HepG2 (cell line): ENCODE data around the gene SLTM. TPM values are rescaled to one million over a fixed set of nuclear protein-coding genes. Genes with fewer than 3 reads are reported as not detected.

Experiments used
- ATAC-seq: fragments of 200-7000 bp; cut with Tn5 transposase; 3 replicates; pipeline ENCODE4 v1.9.1; 2020; ENCODE audit warnings: mild to moderate bottlenecking, moderate library complexity
- BruUV-seq: library from RNA; stranded (reverse); fragments of 400-500 nt; replicated peaks from 2 replicates; lab custom pipeline; 2021; lab: Mats Ljungman, UMichigan
- CTCF ChIA-PET: fragments of 300-600 bp; formaldehyde crosslinking; extraction: SDS; loops from one replicate; lab custom pipeline; 2021; ENCODE audit warnings: low total read pairs, inconsistent platforms, low intra/inter-chr PET ratio; lab: Yijun Ruan, JAX
- POLR2A ChIA-PET: fragments of 350-600 bp; sonication (Branson Sonifier 250); formaldehyde crosslinking; loops from one replicate; lab custom pipeline; 2020; ENCODE audit warnings: antibody characterized with exemption, inconsistent platforms; lab: Yijun Ruan, JAX
- DNase-seq: peaks from one replicate; pipeline ENCODE4 v3.0.0-alpha.2; 2015; ENCODE audit warnings: low spot score
- FAIRE-seq: peaks from 3 replicates; lab custom pipeline; 2011; peaks lifted over from hg19 to GRCh38; lab: Jason Lieb, UNC
- H2AFZ ChIP-seq: one replicate; pipeline ENCODE4 v1.6.1; 2011; ENCODE audit warnings: low read length, inconsistent platforms
- H3K27ac ChIP-seq: fragments of 300-600 bp; 3 replicates; pipeline ENCODE4 v1.8.0; 2011; ENCODE audit warnings: mixed run types, mild to moderate bottlenecking, mixed read lengths, low read length, inconsistent platforms; ENCODE audit not compliant: insufficient read depth; ENCODE audit errors: extremely low read length
- H3K27me3 ChIP-seq, 2 experiments: fragments of 200-600 bp in 1 of 2; 2 replicates in 1 of 2; 3 replicates in 1 of 2; pipeline versions ENCODE4 v1.6.0 to v1.8.0; 2011; ENCODE audit warnings: low read length in 2 of 2, mild to moderate bottlenecking in 2 of 2, moderate library complexity in 2 of 2, inconsistent platforms in 1 of 2; ENCODE audit not compliant: insufficient read depth in 2 of 2, control insufficient read depth in 1 of 2
- H3K36me3 ChIP-seq, 2 experiments: fragments of 200-600 bp in 1 of 2; replicated peaks in 1 of 2; 2 replicates in 1 of 2; 3 replicates in 1 of 2; pipeline versions ENCODE4 v1.5.1 to v1.8.0; 2011; ENCODE audit warnings: low read length in 2 of 2, inconsistent platforms in 1 of 2; ENCODE audit not compliant: insufficient read depth in 2 of 2, control insufficient read depth in 1 of 2
- H3K4me1 ChIP-seq: 2 replicates; pipeline ENCODE4 v1.5.1; 2012; ENCODE audit warnings: low read length, inconsistent platforms; ENCODE audit not compliant: insufficient read depth
- H3K4me2 ChIP-seq: 2 replicates; pipeline ENCODE4 v1.6.0; 2011; ENCODE audit warnings: low read depth, low read length, inconsistent platforms
- H3K4me3 ChIP-seq, 3 experiments: fragments of 200-600 bp in 1 of 3; sonication (generic), shearing (Covaris generic) in 1 of 3; replicated peaks in 1 of 3; 2 replicates each; pipeline ENCODE4 v1.5.1; 2011 to 2016; ENCODE audit warnings: low read length in 3 of 3, inconsistent platforms in 2 of 3, low read depth in 2 of 3, mild to moderate bottlenecking in 2 of 3, control low read depth in 1 of 3, mixed read lengths in 1 of 3; ENCODE audit not compliant: insufficient read depth in 1 of 3
- H3K79me2 ChIP-seq: one replicate; pipeline ENCODE4 v1.6.1; 2011; ENCODE audit warnings: low read length, inconsistent platforms; ENCODE audit not compliant: insufficient read depth
- H3K9ac ChIP-seq: 2 replicates; pipeline ENCODE4 v1.6.0; 2011; ENCODE audit warnings: mild to moderate bottlenecking, low read depth, low read length, inconsistent platforms; ENCODE audit not compliant: insufficient read depth
- H3K9me3 ChIP-seq: 2 replicates; pipeline ENCODE4 v1.5.1; 2012; ENCODE audit warnings: mild to moderate bottlenecking, low read length
- H4K20me1 ChIP-seq: 2 replicates; pipeline ENCODE4 v1.6.0; 2011; ENCODE audit warnings: inconsistent platforms, mild to moderate bottlenecking, low read length, moderate library complexity; ENCODE audit not compliant: insufficient read depth
- DPF2 ChIP-seq: sonication (generic); formaldehyde crosslinking; IDR thresholded peaks from 2 replicates; pipeline ENCODE4 v1.4.0; 2020; ENCODE audit warnings: mild to moderate bottlenecking, low read depth, missing genetic modification reagents, borderline replicate concordance
- FIP1L1 ChIP-seq: fragments of 200-400 bp; formaldehyde crosslinking; IDR thresholded peaks from 2 replicates; pipeline ENCODE4 v1.6.1; 2018; ENCODE audit warnings: low read depth, mild to moderate bottlenecking, low read length, moderate library complexity, borderline replicate concordance; ENCODE audit not compliant: insufficient read depth
- HNRNPUL1 ChIP-seq: fragments of 200-400 bp; formaldehyde crosslinking; IDR thresholded peaks from 2 replicates; pipeline ENCODE4 v1.6.1; 2017; ENCODE audit warnings: low read depth, mild to moderate bottlenecking, low read length, moderate library complexity
- KLF11 ChIP-seq: IDR thresholded peaks from 2 replicates; pipeline ENCODE4 v1.6.1; 2016; ENCODE audit warnings: missing compliant biosample characterization
- MYNN ChIP-seq: sonication (generic); formaldehyde crosslinking; IDR thresholded peaks from 2 replicates; pipeline ENCODE4 v1.4.0; 2020; ENCODE audit warnings: mild to moderate bottlenecking, low read depth, missing genetic modification reagents
- SNAPC2 ChIP-seq: sonication (generic); formaldehyde crosslinking; IDR thresholded peaks from 2 replicates; pipeline ENCODE4 v1.8.1; 2022; ENCODE audit warnings: mild to moderate bottlenecking, missing genetic modification reagents
- SRF ChIP-seq: IDR thresholded peaks from 2 replicates; pipeline ENCODE4 v1.6.1; 2011; ENCODE audit warnings: mild to moderate bottlenecking, low read depth, low read length, moderate library complexity
- TCF12 ChIP-seq, 2 experiments: fragments of 450-650 bp in 1 of 2; sonication (generic) in 1 of 2; formaldehyde crosslinking in 1 of 2; IDR thresholded peaks; 2 replicates each; pipeline versions ENCODE4 v1.6.1 to v1.8.0; 2017 to 2022; ENCODE audit warnings: antibody characterized with exemption in 1 of 2, mild to moderate bottlenecking in 1 of 2, missing genetic modification reagents in 1 of 2, moderate library complexity in 1 of 2
- TGIF2 ChIP-seq: IDR thresholded peaks from 2 replicates; pipeline ENCODE4 v1.6.1; 2016; ENCODE audit warnings: control low read depth, missing compliant biosample characterization
- ZBTB1 ChIP-seq: sonication (generic); formaldehyde crosslinking; IDR thresholded peaks from 2 replicates; pipeline ENCODE4 v1.4.0; 2020; ENCODE audit warnings: missing genetic modification reagents, borderline replicate concordance
- ZBTB7A ChIP-seq: sonication (generic); formaldehyde crosslinking; IDR thresholded peaks from 2 replicates; pipeline ENCODE4 v1.8.0; 2022; ENCODE audit warnings: mild to moderate bottlenecking, missing genetic modification reagents
- ZNF451 ChIP-seq: sonication (generic); formaldehyde crosslinking; IDR thresholded peaks from 2 replicates; pipeline ENCODE4 v1.5.0; 2020; ENCODE audit warnings: mild to moderate bottlenecking, missing genetic modification reagents
- ZNF556 ChIP-seq: sonication (generic); formaldehyde crosslinking; IDR thresholded peaks from 2 replicates; pipeline ENCODE4 v1.4.0; 2020; ENCODE audit warnings: mild to moderate bottlenecking, missing genetic modification reagents, borderline replicate concordance
- ZNF615 ChIP-seq: sonication (generic); formaldehyde crosslinking; IDR thresholded peaks from 2 replicates; pipeline ENCODE4 v1.5.0; 2020; ENCODE audit warnings: mild to moderate bottlenecking, missing genetic modification reagents, borderline replicate concordance
- ZNF747 ChIP-seq: sonication (generic); formaldehyde crosslinking; IDR thresholded peaks from 2 replicates; pipeline ENCODE4 v1.8.1; 2023; ENCODE audit warnings: missing genetic modification reagents, mild to moderate bottlenecking, borderline replicate concordance
- ZNF841 ChIP-seq: sonication (generic); formaldehyde crosslinking; IDR thresholded peaks from 2 replicates; pipeline ENCODE4 v1.8.1; 2023; ENCODE audit warnings: missing genetic modification reagents, borderline replicate concordance
- ZSCAN9 ChIP-seq: IDR thresholded peaks from 2 replicates; pipeline ENCODE4 v1.6.1; 2016; ENCODE audit warnings: borderline replicate concordance
- WGBS: methylation state at CpG from one replicate; pipeline ENCODE4 v1.1.6; 2017; ENCODE audit warnings: low lambda C conversion rate; 5-methylcytosine and 5-hydroxymethylcytosine counted together
- in situ Hi-C: cut with HindIII; loops from 2 replicates; pipeline ENCODE4 v1.10.0; 2017; ENCODE audit warnings: low pct_unique_long_range_greater_than_20kb; ENCODE audit not compliant: extremely low pct_ligation_motif_present
- intact Hi-C: fragments of 100-400 bp; cut with micrococcal nuclease; formaldehyde crosslinking; loops from one replicate; pipeline ENCODE4 v1.10.0; 2022; ENCODE audit not compliant: unreplicated experiment
- polyA plus RNA-seq, 8 experiments: library from polyadenylated mRNA; depleted of rRNA in 3 of 8; stranded (reverse) in 7 of 8; unstranded in 1 of 8; fragments of >200 nt; fragmentation: Illumina TruSeq in 4 of 8; extraction: Trizol in 4 of 8; gene quantifications; 2 replicates each; pipeline versions ENCODE4 v1.2.1 to v1.2.3, GENCODE V29; 2011 to 2016; ENCODE audit warnings: low read depth in 4 of 8, missing spikeins in 1 of 8, mixed read lengths in 1 of 8; ENCODE audit not compliant: insufficient read depth in 1 of 8
- total RNA-seq, 5 experiments: library from RNA; depleted of rRNA; stranded (reverse); fragments of >200 nt; fragmentation: Illumina TruSeq; extraction: Trizol; gene quantifications; 2 replicates each; pipeline ENCODE4 v1.2.3, GENCODE V29; 2016; ENCODE audit warnings: low read depth in 1 of 5
- TF ChIP-seq, protein P1 (sequence below): IDR thresholded peaks from 2 replicates; pipeline ENCODE4 v1.6.1; 2018; ENCODE audit warnings: missing genetic modification reagents
- TF ChIP-seq, protein P2 (sequence below): sonication (generic); formaldehyde crosslinking; IDR thresholded peaks from 2 replicates; pipeline ENCODE4 v1.4.0; 2020; ENCODE audit warnings: low read depth, mild to moderate bottlenecking, missing genetic modification reagents
- TF ChIP-seq, protein P3 (sequence below): sonication (generic); formaldehyde crosslinking; IDR thresholded peaks from 2 replicates; pipeline ENCODE4 v1.8.0; 2022; ENCODE audit warnings: mild to moderate bottlenecking, missing genetic modification reagents, moderate library complexity

The SLTM gene
- total and polyA plus RNA-seq, 2 of the 13 experiments (the other 11 are each of a cell fraction or from before 2014, with no cell fraction given): 22.0 to 64.2 TPM

DNA sequence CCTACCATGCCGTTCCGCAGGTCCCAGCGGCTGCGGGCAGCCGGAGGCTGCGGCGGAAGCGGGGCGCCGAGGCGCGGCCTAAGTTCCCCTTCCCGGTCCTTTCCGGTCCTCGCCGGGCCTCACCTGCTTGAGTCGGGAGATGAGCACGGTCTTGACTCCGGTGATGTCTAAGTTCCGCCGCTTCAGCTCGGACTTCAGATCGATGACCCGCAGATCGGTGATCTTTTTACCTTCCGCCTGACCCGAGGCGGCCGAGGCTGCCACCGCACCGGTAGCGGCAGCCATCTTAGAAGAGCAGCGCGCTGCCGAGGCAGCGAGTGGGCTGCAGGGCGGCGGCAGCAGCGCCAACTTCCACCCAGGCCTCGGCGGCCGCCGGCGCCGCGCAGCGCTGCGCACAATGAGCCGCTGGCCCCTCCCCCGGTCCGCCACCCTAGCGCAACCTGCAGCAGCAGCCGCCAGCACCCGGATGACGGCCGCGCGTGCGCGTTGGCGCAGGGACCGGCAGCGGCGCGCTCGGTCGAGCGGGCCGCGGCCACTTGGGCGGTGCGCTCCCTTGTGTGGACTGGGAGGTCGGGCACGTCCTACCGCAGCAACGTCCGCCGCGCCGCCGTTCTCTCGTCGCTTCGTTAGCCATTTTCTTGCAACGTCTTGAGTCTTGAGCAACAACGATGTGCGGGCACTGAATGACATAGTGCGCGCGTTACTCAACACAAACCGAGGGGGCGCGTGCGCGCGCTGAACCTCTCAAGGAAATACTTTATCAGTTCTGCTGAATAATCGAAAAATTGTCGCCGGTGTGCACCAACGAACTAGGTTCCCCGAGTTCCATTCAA is at the start of gene SLTM (continued):
- no peak for TF ChIP-seq TCF12 (IDR thresholded peaks at IDR 0.05)
- TF ChIP-seq TCF12 (CRISPR knock-in tag; IDR thresholded peaks at IDR 0.05): no peak; the same call in none of the 2 replicates
- TF ChIP-seq ZNF747 (CRISPR knock-in tag): peak; percentile 34; the same call in 1 of the 2 replicates

DNA sequence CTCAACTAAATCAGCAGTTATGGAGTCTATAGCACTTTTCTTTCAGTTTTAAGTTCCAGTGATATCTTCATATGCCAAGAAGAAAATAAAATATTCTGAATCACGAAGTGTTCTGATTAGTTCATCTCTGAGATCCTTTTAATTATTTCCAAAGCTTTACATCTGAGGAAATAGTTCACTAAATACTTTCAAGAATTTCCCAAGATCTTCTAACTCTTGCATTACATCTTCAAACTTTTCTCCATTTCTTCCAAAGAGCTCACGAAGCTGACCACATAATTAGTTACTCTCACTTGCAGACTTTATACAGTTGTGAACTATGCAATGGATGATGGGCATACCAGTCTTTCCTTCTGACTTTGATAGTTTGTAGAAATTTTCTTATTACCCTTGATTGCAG is 49.8 kb upstream of the SLTM start:
- no peaks in the 10 kb centered on the region for H3K36me3 ChIP-seq
- H3K4me3 ChIP-seq: no peak overlapping the region
- H2AFZ ChIP-seq: no peak overlapping the region
- H4K20me1 ChIP-seq: peaks cover 3% of the 10 kb centered on the region; the same call in 1 of the 2 replicates
- in situ Hi-C loops (loop anchor here (5.0 to 10.0 kb wide), 2 partner anchors 154 to 512 kb away; no protein-coding TSS in a partner anchor), intact Hi-C loops (loop anchor here (10.0 kb wide), 2 partner anchors 92 to 122 kb away; partner anchors contain the start of gene CCNB2)
- no peak for DNase-seq
- H3K79me2 ChIP-seq: peaks cover 6% of the 10 kb centered on the region
- CTCF ChIA-PET: no interaction called here
- no TSS peak for BruUV-seq
- H3K27me3 ChIP-seq: no peaks in the 10 kb centered on the region; a peak in 1 of 5 replicates
- peaks cover 19% of the 10 kb centered on the region for H3K4me1 ChIP-seq
- H3K9me3 ChIP-seq: no peaks in the 10 kb centered on the region
- H3K9ac ChIP-seq: no peak overlapping the region
- POLR2A ChIA-PET: no interaction called here
- no peak for ATAC-seq
- H3K4me2 ChIP-seq: no peak overlapping the region
- WGBS: 8% methylated on average over 2 of the region's 2 CpGs
- H3K27ac ChIP-seq: no peak overlapping the region
- FAIRE-seq: no peak
- TF ChIP-seq ZNF451 (CRISPR knock-in tag) (no peak), SNAPC2 (CRISPR knock-in tag) (no peak), ZBTB7A (CRISPR knock-in tag) (no peak), ZNF615 (CRISPR knock-in tag) (no peak), DPF2 (CRISPR knock-in tag) (no peak), ZNF556 (CRISPR knock-in tag) (no peak), ZSCAN9 (no peak), KLF11 (CRISPR knock-in tag) (no peak), MYNN (CRISPR knock-in tag) (no peak), FIP1L1 (no peak), TGIF2 (no peak), ZBTB1 (CRISPR knock-in tag) (no peak), HNRNPUL1 (no peak), SRF (no peak), ZNF841 (CRISPR knock-in tag) (no peak)
- TF ChIP-seq, protein P1, sequence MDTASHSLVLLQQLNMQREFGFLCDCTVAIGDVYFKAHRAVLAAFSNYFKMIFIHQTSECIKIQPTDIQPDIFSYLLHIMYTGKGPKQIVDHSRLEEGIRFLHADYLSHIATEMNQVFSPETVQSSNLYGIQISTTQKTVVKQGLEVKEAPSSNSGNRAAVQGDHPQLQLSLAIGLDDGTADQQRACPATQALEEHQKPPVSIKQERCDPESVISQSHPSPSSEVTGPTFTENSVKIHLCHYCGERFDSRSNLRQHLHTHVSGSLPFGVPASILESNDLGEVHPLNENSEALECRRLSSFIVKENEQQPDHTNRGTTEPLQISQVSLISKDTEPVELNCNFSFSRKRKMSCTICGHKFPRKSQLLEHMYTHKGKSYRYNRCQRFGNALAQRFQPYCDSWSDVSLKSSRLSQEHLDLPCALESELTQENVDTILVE: no peak
- TF ChIP-seq, protein P2, sequence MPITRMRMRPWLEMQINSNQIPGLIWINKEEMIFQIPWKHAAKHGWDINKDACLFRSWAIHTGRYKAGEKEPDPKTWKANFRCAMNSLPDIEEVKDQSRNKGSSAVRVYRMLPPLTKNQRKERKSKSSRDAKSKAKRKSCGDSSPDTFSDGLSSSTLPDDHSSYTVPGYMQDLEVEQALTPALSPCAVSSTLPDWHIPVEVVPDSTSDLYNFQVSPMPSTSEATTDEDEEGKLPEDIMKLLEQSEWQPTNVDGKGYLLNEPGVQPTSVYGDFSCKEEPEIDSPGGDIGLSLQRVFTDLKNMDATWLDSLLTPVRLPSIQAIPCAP (CRISPR knock-in tag): no peak
- TF ChIP-seq, protein P3, sequence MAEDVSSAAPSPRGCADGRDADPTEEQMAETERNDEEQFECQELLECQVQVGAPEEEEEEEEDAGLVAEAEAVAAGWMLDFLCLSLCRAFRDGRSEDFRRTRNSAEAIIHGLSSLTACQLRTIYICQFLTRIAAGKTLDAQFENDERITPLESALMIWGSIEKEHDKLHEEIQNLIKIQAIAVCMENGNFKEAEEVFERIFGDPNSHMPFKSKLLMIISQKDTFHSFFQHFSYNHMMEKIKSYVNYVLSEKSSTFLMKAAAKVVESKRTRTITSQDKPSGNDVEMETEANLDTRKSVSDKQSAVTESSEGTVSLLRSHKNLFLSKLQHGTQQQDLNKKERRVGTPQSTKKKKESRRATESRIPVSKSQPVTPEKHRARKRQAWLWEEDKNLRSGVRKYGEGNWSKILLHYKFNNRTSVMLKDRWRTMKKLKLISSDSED (CRISPR knock-in tag): no peak
